ENCODE results near the gene GPR55. TPM values are rescaled to one million over a fixed set of nuclear protein-coding genes. Genes with fewer than 3 reads are reported as not detected.

GPR55 gene
- total and polyA plus RNA-seq, 2 of the 4 experiments (the other 2 are of a cell fraction), result 0.03 TPM; not detected in 1

DNA sequence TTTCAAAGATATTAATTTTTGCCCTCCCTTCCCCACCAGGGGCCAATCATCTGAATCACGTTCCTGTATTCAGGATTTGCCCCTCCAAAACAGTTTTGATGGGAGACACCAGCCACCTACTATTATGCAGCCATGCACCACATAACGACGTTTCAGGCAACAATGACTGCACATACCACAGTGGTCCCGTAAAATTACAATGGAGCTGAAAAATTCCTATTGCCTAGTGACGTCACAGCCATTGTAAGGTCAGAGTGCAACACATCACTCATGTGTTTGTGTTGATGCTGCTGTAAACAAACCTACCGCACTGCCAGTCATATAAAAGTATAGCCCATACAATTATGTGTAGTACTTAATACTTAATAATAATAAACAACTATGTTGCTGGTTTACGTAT is 37.7 kb downstream of the GPR55 start:
- Histone ChIP-seq H3K23ac (ENCODE audit: low read depth, low read length) (no peak overlapping the region), H3K36me3 (ENCODE audit: control insufficient read depth, insufficient read depth, low read length) (no peaks in the 10 kb centered on the region), H3K27me3 (ENCODE audit: control insufficient read depth, insufficient read depth, low read length) (peaks cover 15% of the 10 kb centered on the region), H4K20me1 (ENCODE audit: insufficient read depth, low read length) (no peaks in the 10 kb centered on the region), H3K18ac (ENCODE audit: low read depth, low read length) (no peak overlapping the region), H3K9me3 (ENCODE audit: control insufficient read depth, insufficient read depth, low read length) (peaks cover 2% of the 10 kb centered on the region; the same call in 1 of the 2 replicates), H2BK15ac (ENCODE audit: low read depth, low read length) (no peak overlapping the region), H2BK20ac (ENCODE audit: low read depth, low read length) (no peak overlapping the region), H3K56ac (ENCODE audit: extremely low read depth, insufficient read depth, low read length) (no peak overlapping the region), H3K9me1 (ENCODE audit: insufficient read depth, low read length) (no peaks in the 10 kb centered on the region), H3K27ac (ENCODE audit: insufficient read depth, low read length) (no peak overlapping the region), H2AK9ac (replicated peaks; ENCODE audit: low read depth, low read length, poor library complexity) (no peak overlapping the region), H4K8ac (ENCODE audit: low read depth in 2 of 2, low read length in 2 of 2) (no peak overlapping the region), H2AFZ (replicated peaks; ENCODE audit: low read length, poor library complexity) (no peak overlapping the region), H3K14ac (replicated peaks; ENCODE audit: low read depth, low read length) (no peak overlapping the region), H2AK5ac (ENCODE audit: low read depth, low read length) (no peak overlapping the region), H3K4me1 (ENCODE audit: control insufficient read depth, insufficient read depth, low read length) (no peaks in the 10 kb centered on the region; the same call in 1 of the 2 replicates), H3K4me3 (ENCODE audit: insufficient read depth, low read depth, low read length) (no peak overlapping the region), H2BK5ac (ENCODE audit: low read depth, low read length, poor library complexity, severe bottlenecking) (no peak overlapping the region), H3K4ac (ENCODE audit: low read depth, low read length) (no peak overlapping the region), H3K9ac (ENCODE audit: low read depth, low read length) (no peak overlapping the region), H4K5ac (ENCODE audit: low read depth, low read length) (no peak overlapping the region), H2BK120ac (ENCODE audit: low read depth, low read length) (no peak overlapping the region), H4K91ac (ENCODE audit: insufficient read depth, low read depth, low read length) (no peak overlapping the region), H3K4me2 (ENCODE audit: low read depth, low read length) (no peak overlapping the region), H3K79me1 (ENCODE audit: low read depth in 1 of 2, low read length in 2 of 2) (no peaks in the 10 kb centered on the region)
- intact Hi-C loops (cut with micrococcal nuclease) (no loop called here), in situ Hi-C loops (cut with MboI; ENCODE audit: low sequenced_read_pairs) (no loop called here), dilution Hi-C loops (cut with HindIII; ENCODE audit: low sequenced_read_pairs, unreplicated experiment) (no loop called here)
- WGBS, 2 experiments (ENCODE audit: extremely low coverage in 2 of 2, insufficient read length in 1 of 2), result no CpG with 5 or more reads among the region's 7 CpGs
- CTCF ChIA-PET, result no interaction called here
- TF ChIP-seq, protein P1, sequence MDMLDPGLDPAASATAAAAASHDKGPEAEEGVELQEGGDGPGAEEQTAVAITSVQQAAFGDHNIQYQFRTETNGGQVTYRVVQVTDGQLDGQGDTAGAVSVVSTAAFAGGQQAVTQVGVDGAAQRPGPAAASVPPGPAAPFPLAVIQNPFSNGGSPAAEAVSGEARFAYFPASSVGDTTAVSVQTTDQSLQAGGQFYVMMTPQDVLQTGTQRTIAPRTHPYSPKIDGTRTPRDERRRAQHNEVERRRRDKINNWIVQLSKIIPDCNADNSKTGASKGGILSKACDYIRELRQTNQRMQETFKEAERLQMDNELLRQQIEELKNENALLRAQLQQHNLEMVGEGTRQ (IDR thresholded peaks at IDR 0.05; ENCODE audit: low read depth, low read length), result no peak
- TF ChIP-seq RFX5 (IDR thresholded peaks at IDR 0.05; ENCODE audit: low read depth, low read length), result no peak
- no peak for TF ChIP-seq SMC3 (IDR thresholded peaks at IDR 0.05; ENCODE audit: low read depth, low read length)
- no peak for TF ChIP-seq MAZ (IDR thresholded peaks at IDR 0.05; ENCODE audit: borderline replicate concordance, low read depth, low read length)
- TF ChIP-seq CEBPB (IDR thresholded peaks at IDR 0.05; ENCODE audit: low read depth, low read length), result no peak
- TF ChIP-seq, protein P2, sequence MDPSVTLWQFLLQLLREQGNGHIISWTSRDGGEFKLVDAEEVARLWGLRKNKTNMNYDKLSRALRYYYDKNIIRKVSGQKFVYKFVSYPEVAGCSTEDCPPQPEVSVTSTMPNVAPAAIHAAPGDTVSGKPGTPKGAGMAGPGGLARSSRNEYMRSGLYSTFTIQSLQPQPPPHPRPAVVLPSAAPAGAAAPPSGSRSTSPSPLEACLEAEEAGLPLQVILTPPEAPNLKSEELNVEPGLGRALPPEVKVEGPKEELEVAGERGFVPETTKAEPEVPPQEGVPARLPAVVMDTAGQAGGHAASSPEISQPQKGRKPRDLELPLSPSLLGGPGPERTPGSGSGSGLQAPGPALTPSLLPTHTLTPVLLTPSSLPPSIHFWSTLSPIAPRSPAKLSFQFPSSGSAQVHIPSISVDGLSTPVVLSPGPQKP (IDR thresholded peaks at IDR 0.05; ENCODE audit: borderline replicate concordance, low read depth, low read length), result no peak
- TF ChIP-seq MAFK (IDR thresholded peaks at IDR 0.05; ENCODE audit: low read depth, low read length), result no peak
- TF ChIP-seq, protein P3, sequence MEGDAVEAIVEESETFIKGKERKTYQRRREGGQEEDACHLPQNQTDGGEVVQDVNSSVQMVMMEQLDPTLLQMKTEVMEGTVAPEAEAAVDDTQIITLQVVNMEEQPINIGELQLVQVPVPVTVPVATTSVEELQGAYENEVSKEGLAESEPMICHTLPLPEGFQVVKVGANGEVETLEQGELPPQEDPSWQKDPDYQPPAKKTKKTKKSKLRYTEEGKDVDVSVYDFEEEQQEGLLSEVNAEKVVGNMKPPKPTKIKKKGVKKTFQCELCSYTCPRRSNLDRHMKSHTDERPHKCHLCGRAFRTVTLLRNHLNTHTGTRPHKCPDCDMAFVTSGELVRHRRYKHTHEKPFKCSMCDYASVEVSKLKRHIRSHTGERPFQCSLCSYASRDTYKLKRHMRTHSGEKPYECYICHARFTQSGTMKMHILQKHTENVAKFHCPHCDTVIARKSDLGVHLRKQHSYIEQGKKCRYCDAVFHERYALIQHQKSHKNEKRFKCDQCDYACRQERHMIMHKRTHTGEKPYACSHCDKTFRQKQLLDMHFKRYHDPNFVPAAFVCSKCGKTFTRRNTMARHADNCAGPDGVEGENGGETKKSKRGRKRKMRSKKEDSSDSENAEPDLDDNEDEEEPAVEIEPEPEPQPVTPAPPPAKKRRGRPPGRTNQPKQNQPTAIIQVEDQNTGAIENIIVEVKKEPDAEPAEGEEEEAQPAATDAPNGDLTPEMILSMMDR (conservative IDR thresholded peaks at IDR 0.05; ENCODE audit: low read depth, low read length), result no peak
- TF ChIP-seq BHLHE40 (IDR thresholded peaks at IDR 0.05; ENCODE audit: low read depth, low read length), result no peak
- TF ChIP-seq MXI1 (IDR thresholded peaks at IDR 0.05; ENCODE audit: borderline replicate concordance, low read depth, low read length), result no peak
- no peak for TF ChIP-seq RAD21 (IDR thresholded peaks at IDR 0.05; ENCODE audit: low read length)
- no peak for TF ChIP-seq RCOR1 (IDR thresholded peaks at IDR 0.05; ENCODE audit: insufficient replicate concordance, low read length)
- no peak for TF ChIP-seq POLR2A (IDR thresholded peaks at IDR 0.05; ENCODE audit: low read depth, low read length)
- TF ChIP-seq FOS (IDR thresholded peaks at IDR 0.05; ENCODE audit: low read depth, low read length), result no peak
- TF ChIP-seq NFE2L2 (IDR thresholded peaks at IDR 0.05; ENCODE audit: low read depth, low read length), result no peak
- TF ChIP-seq CHD1 (IDR thresholded peaks at IDR 0.05; ENCODE audit: low read depth, low read length), result no peak
- POLR2A ChIA-PET (ENCODE audit: unreplicated experiment), result no interaction called here
- ATAC-seq (ENCODE audit: low read depth), result no peak
- BruUV-seq (replicated peaks), result no TSS peak
- DNase-seq, result no peak

Measured in IMR-90 (cell line).